HG03196 (cell line): Measurements from ENCODE around the gene SIRT3.
"Not testable (repeated sequence)": the region's sequence is repeated elsewhere in the genome, so short reads cannot be mapped to it uniquely, and the experiment has no call there.

Experiments
- ATAC-seq: cut with Tn5 transposase; IDR thresholded peaks from one replicate; pipeline ENCODE4 v1.9.1; 2021; ENCODE audit not compliant: unreplicated experiment

SIRT3 gene

GRCh38 chr11:204587-205109, 31.5 kb downstream of the SIRT3 start:
- no peak for ATAC-seq

GRCh38 chr11:203945-204586, 32.1 kb downstream of the SIRT3 start:
- no peak for ATAC-seq

- ATAC-seq: no peak
Measured at GRCh38 chr11:203056-203944, 32.8 kb downstream of the SIRT3 start.

DNA sequence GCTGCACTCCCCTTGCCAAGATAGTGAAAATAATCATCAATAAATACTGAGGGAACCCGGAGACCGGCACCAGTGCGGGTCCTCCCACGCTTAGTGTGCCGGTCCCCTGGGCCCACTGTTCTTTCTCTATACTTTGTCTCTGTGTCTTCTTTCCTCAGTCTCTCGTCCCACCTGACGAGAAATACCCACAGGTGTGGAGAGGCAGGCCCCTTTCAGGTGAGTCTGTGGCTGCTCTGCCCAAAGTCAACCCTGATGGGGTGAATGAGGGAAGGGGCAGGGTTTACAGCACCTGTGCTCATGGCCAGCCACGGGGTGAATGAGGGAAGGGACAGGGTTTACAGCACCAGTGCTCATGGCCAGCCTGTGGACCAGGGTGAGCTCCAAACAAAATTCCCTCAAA, 33.7 kb downstream of the SIRT3 start:
- no peak for ATAC-seq

DNA sequence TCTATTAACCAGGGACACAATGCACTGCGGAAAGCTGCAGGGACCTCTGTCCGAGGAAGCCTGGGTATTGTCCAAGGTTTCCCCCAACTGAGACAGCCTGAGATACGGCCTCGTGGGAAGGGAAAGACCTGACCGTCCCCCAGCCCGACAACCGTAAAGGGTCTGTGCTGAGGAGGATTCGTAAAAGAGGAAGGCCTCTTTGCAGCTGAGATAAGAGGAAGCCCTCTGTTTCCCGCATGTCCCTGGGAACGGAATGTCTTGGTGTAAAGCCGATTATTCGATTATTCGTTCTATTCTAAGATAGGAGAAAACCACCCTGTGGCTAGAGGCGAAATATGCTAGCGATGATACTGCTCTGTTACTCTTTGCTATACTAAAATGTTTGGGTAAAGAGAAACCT, 34.2 kb downstream of the SIRT3 start:
- no peak for ATAC-seq

DNA sequence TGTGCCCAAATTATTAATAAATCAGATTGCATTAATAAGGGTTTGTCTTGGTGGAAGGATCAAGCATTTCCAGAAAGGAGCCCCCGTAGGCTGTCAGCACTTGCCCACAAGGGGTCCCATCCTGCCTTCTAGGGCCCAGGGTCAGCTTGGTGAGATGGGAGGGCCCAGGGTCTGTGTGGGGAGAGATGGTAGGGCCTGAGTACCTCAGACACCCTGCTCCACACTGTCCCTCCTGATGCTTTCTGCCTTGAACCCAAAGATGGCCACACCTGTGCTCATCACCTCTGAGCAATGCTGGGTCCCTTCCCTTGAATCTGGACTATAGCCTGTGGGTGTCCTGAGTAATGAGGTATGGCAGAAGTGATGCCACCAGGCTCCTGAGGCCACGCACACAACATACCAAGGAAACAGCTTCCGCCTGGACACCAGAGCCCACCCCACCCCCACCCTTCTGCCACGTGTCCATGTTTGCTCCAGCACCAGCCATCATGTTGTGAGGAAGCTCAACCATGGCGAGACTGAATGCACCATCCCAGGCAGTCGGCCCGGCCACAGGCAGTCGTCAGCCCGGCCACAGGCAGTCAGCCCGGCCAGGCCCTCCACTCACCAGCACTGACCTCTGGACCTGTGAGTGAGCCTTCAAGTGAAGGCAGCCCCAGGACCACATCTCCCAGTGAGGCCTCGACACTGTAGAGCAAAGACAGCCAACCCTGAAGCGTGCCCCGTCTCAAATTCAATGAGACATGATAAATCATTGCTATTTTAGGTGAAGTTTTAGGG, 35.7 kb downstream of the SIRT3 start:
- no peak for ATAC-seq

- no peak for ATAC-seq
Measured at GRCh38 chr11:199782-200181, 36.4 kb downstream of the SIRT3 start.

DNA sequence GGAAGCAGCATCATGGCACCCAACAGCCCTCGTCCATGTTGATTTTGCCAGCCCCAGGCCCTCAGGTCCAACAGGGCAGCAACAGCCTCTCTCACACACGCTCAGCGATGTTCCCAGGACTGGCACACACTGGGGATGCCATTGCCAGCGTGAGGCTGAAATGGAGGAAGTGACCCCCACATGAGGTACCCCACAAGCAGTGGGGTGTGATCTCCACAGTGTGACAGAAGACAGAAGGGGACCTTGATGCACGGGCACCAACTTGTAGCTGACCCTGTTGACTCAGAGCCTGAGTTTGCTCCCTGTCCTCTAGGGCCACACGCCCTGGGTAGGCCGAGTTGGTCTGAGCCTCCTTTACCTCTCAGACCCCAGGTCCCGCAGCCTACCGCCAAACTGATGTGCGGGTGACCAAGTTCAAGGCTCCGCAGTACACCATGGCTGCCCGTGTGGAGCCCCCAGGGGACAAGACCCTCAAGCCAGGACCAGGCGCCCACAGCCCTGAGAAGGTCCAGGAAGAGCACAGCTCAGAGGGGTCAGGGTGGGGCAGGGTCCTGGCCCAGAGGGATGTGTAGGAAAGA, 37.0 kb downstream of the SIRT3 start:
- no peak for ATAC-seq

GRCh38 chr11:198236-198806, 37.8 kb downstream of the SIRT3 start:
- ATAC-seq: no peak

DNA sequence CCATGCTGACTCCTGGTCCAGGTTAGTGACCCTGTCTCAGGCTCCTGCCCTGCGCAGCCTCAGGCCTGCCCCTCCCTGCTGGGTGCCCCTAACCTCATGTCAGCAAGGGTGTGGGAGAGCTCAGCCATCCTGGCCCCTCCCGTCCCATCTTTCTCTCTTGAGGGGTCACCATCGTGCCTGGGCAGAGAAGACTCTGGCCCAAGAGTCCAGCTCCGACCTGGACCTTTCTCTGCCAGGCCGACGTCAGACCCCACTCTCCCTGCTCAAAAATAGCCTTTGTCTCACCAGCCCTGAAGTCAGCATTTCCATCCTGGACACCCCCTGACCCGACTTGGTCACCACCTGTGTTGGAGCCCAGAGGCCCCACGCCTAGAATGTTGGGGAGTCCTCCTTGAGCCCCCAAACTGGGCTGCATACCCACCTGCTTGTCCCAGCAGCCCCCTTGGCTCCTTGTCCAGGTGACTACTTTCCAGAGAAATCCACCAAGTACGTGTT, 38.4 kb downstream of the SIRT3 start:
- no peak for ATAC-seq

GRCh38 chr11:196786-197731, 39.1 kb downstream of the SIRT3 start:
- ATAC-seq: no peak

GRCh38 chr11:193481-193880, 42.7 kb downstream of the SIRT3 start:
- ATAC-seq: not testable (repeated sequence)

DNA sequence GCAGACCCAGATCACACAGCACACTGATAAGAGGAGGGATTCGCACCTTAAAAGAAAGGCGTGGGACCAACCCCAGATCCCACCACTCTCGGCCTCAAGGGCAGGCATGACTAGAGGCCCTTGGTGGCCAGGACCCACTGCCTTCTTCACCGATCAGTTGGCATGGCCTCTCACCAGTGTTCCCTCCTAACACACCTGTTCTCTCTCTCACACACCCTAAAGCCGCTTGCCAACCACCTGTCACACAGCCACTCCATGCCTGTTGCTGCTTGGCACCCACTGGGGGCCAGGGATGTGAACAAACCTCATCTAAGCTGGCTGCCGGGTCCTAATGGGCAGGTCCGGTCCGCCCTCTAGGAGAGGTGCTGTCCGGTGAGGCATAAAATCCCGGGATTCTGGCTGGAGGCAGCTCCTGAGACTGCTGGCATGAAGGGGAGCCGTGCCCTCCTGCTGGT, 43.4 kb downstream of the SIRT3 start, which contains the start of gene SCGB1C1:
TSS of gene SCGB1C1 (plus strand) at position 405 of the 455 bp plus-strand sequence. CDS start at position 427, 22 bp downstream.
- ATAC-seq: not testable (repeated sequence)

- ATAC-seq: not testable (repeated sequence)
Measured at GRCh38 chr11:191490-192478, 44.4 kb downstream of the SIRT3 start.

GRCh38 chr11:190546-190945, 45.6 kb downstream of the SIRT3 start:
- ATAC-seq: not testable (repeated sequence)

DNA sequence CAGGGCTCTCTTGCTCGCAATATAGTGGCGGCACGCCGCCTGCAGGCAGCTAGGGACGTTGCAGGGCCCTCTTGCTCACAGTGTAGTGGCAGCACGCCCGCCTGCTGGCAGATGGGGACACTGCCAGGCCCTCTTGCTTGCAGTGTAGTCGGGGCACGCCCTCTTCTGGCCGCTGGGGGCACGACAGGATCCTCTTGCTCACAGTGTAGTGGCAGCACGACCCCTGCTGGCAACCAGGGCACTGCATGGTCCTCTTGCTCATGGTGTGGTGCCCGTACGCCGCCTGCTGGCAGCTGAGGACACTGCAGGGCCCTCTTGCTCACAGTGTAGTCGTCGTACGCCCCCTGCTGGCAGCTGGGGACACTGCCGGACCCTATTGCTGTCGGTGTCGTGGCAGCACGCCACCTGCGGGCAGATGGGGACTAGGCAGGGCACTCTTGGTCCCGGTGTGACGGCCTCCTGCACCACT, 46.3 kb downstream of the SIRT3 start:
- ATAC-seq: peak; percentile 73

DNA sequence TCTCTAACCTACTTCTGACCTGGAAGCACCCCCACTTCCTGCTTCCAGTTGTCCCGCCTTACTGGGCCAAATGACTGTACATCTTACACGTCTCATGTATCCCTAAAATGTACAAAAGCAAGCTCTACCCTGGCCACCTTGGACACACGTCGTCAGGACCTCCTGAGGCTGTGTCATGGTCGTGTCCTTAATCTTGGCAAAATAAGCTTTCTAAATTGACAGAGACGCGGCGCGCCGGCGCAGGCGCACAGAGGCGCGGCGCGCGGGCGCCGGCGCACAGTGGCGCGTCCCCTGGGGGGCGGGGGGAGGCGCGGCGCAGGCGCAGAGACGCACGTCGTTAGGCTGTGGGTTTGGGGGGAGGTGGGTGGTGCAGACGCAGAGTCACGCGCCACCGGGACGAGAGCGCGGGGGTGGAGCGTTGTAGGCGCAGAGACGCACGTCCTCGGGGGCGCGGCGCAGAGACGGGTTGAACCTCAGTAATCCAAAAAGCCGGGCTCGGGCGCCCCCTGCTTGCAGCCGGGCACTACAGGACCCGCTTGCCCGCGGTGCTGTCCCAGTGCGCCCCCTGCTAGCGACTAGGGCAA, 46.9 kb downstream of the SIRT3 start:
- ATAC-seq: peak; percentile 20
